ENCODE results near the gene TMX2. TPM values are rescaled to one million over a fixed set of nuclear protein-coding genes. Genes with fewer than 3 reads are reported as not detected.
"Not testable (repeated sequence)": the region's sequence is repeated elsewhere in the genome, so short reads cannot be mapped to it uniquely, and the experiment has no call there.

Gene TMX2
- total and polyA plus RNA-seq, 4 experiments from 2014 or later: 63.6 to 88.5 (median 72.5) TPM

GRCh38 chr11:57674251-57674650 is 38.1 kb upstream of the TMX2 start:
- DNase-seq: no peak
- no peak overlapping the region for H3K27ac ChIP-seq (ENCODE audit: low read depth, low read length)
- H3K27me3 ChIP-seq (ENCODE audit: insufficient read depth, low read length): no peaks in the 10 kb centered on the region
- Mint-ChIP-seq H3K9me3 (no peaks in the 10 kb centered on the region), H3K36me3 (peaks cover 39 to 60% of the 10 kb centered on the region in 2 donors), H3K4me3 (peak overlapping the region in 3 of 8 donors; percentile 10 to 78 (median 24)), H3K4me1 (peaks cover 48 to 88% (median 70%) of the 10 kb centered on the region in 4 donors), H3K27me3 (no peaks in the 10 kb centered on the region), H3K27ac (peak overlapping the region; percentile 5 to 86 (median 28))
- ChIA-PET CTCF (ENCODE audit: partially characterized antibody) (interaction anchor here (0.6 to 2.3 kb wide), 3 partner anchors 23 to 1045 kb away, joined by 3 to 6 read pairs (median 6); no protein-coding TSS in a partner anchor), POLR2A (ENCODE audit: partially characterized antibody) (interaction anchor here (1.0 kb wide), 1 partner anchor 349 kb away, joined by 3 read pairs; the partner anchor contains the start of gene TNKS1BP1)
- H3K4me3 ChIP-seq (ENCODE audit: low read length in 2 of 2): no peak overlapping the region
- no peaks in the 10 kb centered on the region for H3K9me3 ChIP-seq (ENCODE audit: control insufficient read depth in 1 of 2, low read length in 2 of 2)
- peaks cover 40% of the 10 kb centered on the region for H3K36me3 ChIP-seq (ENCODE audit: insufficient read depth, low read length)
- H3K4me1 ChIP-seq (ENCODE audit: insufficient read depth, low read length): peaks cover 76% of the 10 kb centered on the region
- intact Hi-C loops (cut with micrococcal nuclease): no loop called here

- H3K4me3 ChIP-seq (ENCODE audit: low read length in 2 of 2): no peak overlapping the region
- peak overlapping the region in 6 of 7 donors; percentile 9 to 83 (median 52) for H3K27ac Mint-ChIP-seq
- no peak for DNase-seq
- intact Hi-C loops (cut with micrococcal nuclease): no loop called here
- no peaks in the 10 kb centered on the region for H3K9me3 Mint-ChIP-seq
- H3K36me3 ChIP-seq (ENCODE audit: insufficient read depth, low read length): peaks cover 45% of the 10 kb centered on the region
- H3K36me3 Mint-ChIP-seq: peaks cover 39 to 62% of the 10 kb centered on the region in 2 donors
- H3K4me1 ChIP-seq (ENCODE audit: insufficient read depth, low read length): peaks cover 76% of the 10 kb centered on the region
- ChIA-PET POLR2A (ENCODE audit: partially characterized antibody) (interaction anchor here (1.0 to 1.4 kb wide), 3 partner anchors 8 to 350 kb away, joined by 3 to 5 read pairs (median 3); partner anchors contain the start of genes SELENOH and TNKS1BP1), CTCF (ENCODE audit: partially characterized antibody) (interaction anchor here (0.6 to 2.3 kb wide), 7 partner anchors 14 to 327 kb away, joined by 3 to 9 read pairs (median 6); partner anchors contain the start of gene UBE2L6)
- no peak overlapping the region for H3K27ac ChIP-seq (ENCODE audit: low read depth, low read length)
- peaks cover 43 to 88% (median 70%) of the 10 kb centered on the region in 4 donors for H3K4me1 Mint-ChIP-seq
- H3K9me3 ChIP-seq (ENCODE audit: control insufficient read depth in 1 of 2, low read length in 2 of 2): no peaks in the 10 kb centered on the region
- peak overlapping the region in 4 of 8 donors; percentile 5 to 65 (median 16) for H3K4me3 Mint-ChIP-seq
- no peaks in the 10 kb centered on the region for H3K27me3 Mint-ChIP-seq
- no peaks in the 10 kb centered on the region for H3K27me3 ChIP-seq (ENCODE audit: insufficient read depth, low read length)
Observed at GRCh38 chr11:57675176-57675941, 37.0 kb upstream of the TMX2 start.

GRCh38 chr11:57679396-57679795 is 33.0 kb upstream of the TMX2 start:
- Mint-ChIP-seq H3K27ac (peak overlapping the region in 1 of 7 donors; percentile 46), H3K4me3 (no peak overlapping the region), H3K9me3 (no peaks in the 10 kb centered on the region), H3K36me3 (peaks cover 43 to 71% of the 10 kb centered on the region in 2 donors), H3K27me3 (no peaks in the 10 kb centered on the region), H3K4me1 (peaks cover 46 to 80% (median 63%) of the 10 kb centered on the region in 4 donors)
- Histone ChIP-seq H3K27ac (ENCODE audit: low read depth, low read length) (no peak overlapping the region), H3K36me3 (ENCODE audit: insufficient read depth, low read length) (peaks cover 52% of the 10 kb centered on the region), H3K4me1 (ENCODE audit: insufficient read depth, low read length) (peaks cover 60% of the 10 kb centered on the region), H3K4me3 (ENCODE audit: low read length in 2 of 2) (no peak overlapping the region), H3K9me3 (ENCODE audit: control insufficient read depth in 1 of 2, low read length in 2 of 2) (no peaks in the 10 kb centered on the region), H3K27me3 (ENCODE audit: insufficient read depth, low read length) (no peaks in the 10 kb centered on the region)
- DNase-seq: no peak
- intact Hi-C loops (cut with micrococcal nuclease): no loop called here
- POLR2A ChIA-PET (ENCODE audit: partially characterized antibody): interaction anchor here (0.9 kb wide), 1 partner anchor 63 kb away, joined by 3 read pairs; no protein-coding TSS in a partner anchor
- CTCF ChIA-PET (ENCODE audit: partially characterized antibody): no interaction called here

- H3K36me3 ChIP-seq (ENCODE audit: insufficient read depth, low read length): peaks cover 41% of the 10 kb centered on the region
- no peaks in the 10 kb centered on the region for H3K27me3 ChIP-seq (ENCODE audit: insufficient read depth, low read length)
- peaks cover 49% of the 10 kb centered on the region for H3K4me1 ChIP-seq (ENCODE audit: insufficient read depth, low read length)
- intact Hi-C loops (cut with micrococcal nuclease): no loop called here
- no peak overlapping the region for H3K27ac ChIP-seq (ENCODE audit: low read depth, low read length)
- POLR2A ChIA-PET (ENCODE audit: partially characterized antibody): no interaction called here
- H3K4me3 Mint-ChIP-seq: peak overlapping the region in 4 of 8 donors; percentile 17 to 56 (median 28)
- CTCF ChIA-PET (ENCODE audit: partially characterized antibody): interaction anchor here (1.1 to 1.4 kb wide), 2 partner anchors 36 to 187 kb away, joined by 3 read pairs; no protein-coding TSS in a partner anchor
- H3K9me3 ChIP-seq (ENCODE audit: control insufficient read depth in 1 of 2, low read length in 2 of 2): no peaks in the 10 kb centered on the region
- H3K9me3 Mint-ChIP-seq: no peaks in the 10 kb centered on the region
- peak overlapping the region in 6 of 7 donors; percentile 40 to 78 (median 52) for H3K27ac Mint-ChIP-seq
- no peaks in the 10 kb centered on the region for H3K27me3 Mint-ChIP-seq
- no peak for DNase-seq
- peaks cover 42 to 69% (median 54%) of the 10 kb centered on the region in 4 donors for H3K4me1 Mint-ChIP-seq
- no peak overlapping the region for H3K4me3 ChIP-seq (ENCODE audit: low read length in 2 of 2)
- H3K36me3 Mint-ChIP-seq: peaks cover 42 to 66% of the 10 kb centered on the region in 2 donors
Observed at GRCh38 chr11:57680552-57680874, 31.9 kb upstream of the TMX2 start.

- intact Hi-C loops (cut with micrococcal nuclease): no loop called here
- H3K36me3 ChIP-seq (ENCODE audit: insufficient read depth, low read length): peaks cover 44% of the 10 kb centered on the region
- no peaks in the 10 kb centered on the region for H3K9me3 ChIP-seq (ENCODE audit: control insufficient read depth in 1 of 2, low read length in 2 of 2)
- CTCF ChIA-PET (ENCODE audit: partially characterized antibody): interaction anchor here (1.1 to 1.4 kb wide), 2 partner anchors 37 to 188 kb away, joined by 3 read pairs; no protein-coding TSS in a partner anchor
- H3K27me3 Mint-ChIP-seq: no peaks in the 10 kb centered on the region
- POLR2A ChIA-PET (ENCODE audit: partially characterized antibody): no interaction called here
- peaks cover 42% of the 10 kb centered on the region for H3K4me1 ChIP-seq (ENCODE audit: insufficient read depth, low read length)
- peaks cover 36 to 62% (median 48%) of the 10 kb centered on the region in 4 donors for H3K4me1 Mint-ChIP-seq
- peaks cover 36 to 63% of the 10 kb centered on the region in 2 donors for H3K36me3 Mint-ChIP-seq
- H3K4me3 Mint-ChIP-seq: peak overlapping the region in 1 of 8 donors; percentile 56
- DNase-seq: no peak
- no peaks in the 10 kb centered on the region for H3K9me3 Mint-ChIP-seq
- no peak overlapping the region for H3K27ac ChIP-seq (ENCODE audit: low read depth, low read length)
- peak overlapping the region in 6 of 7 donors; percentile 29 to 78 (median 56) for H3K27ac Mint-ChIP-seq
- H3K4me3 ChIP-seq (ENCODE audit: low read length in 2 of 2): no peak overlapping the region
- H3K27me3 ChIP-seq (ENCODE audit: insufficient read depth, low read length): no peaks in the 10 kb centered on the region
Observed at GRCh38 chr11:57681168-57681567, 31.2 kb upstream of the TMX2 start.

GRCh38 chr11:57690474-57690873 is 21.9 kb upstream of the TMX2 start:
- H3K36me3 Mint-ChIP-seq: peaks cover 45 to 63% of the 10 kb centered on the region in 2 donors
- intact Hi-C loops (cut with micrococcal nuclease); H3K27ac Mint-ChIP-seq; CTCF ChIA-PET (ENCODE audit: partially characterized antibody); H3K4me3 ChIP-seq (ENCODE audit: low read length in 2 of 2); DNase-seq; H3K27ac ChIP-seq (ENCODE audit: low read depth, low read length); H3K27me3 ChIP-seq (ENCODE audit: insufficient read depth, low read length); H3K27me3 Mint-ChIP-seq; POLR2A ChIA-PET (ENCODE audit: partially characterized antibody); H3K4me3 Mint-ChIP-seq; H3K9me3 Mint-ChIP-seq; H3K9me3 ChIP-seq (ENCODE audit: control insufficient read depth in 1 of 2, low read length in 2 of 2); H3K4me1 Mint-ChIP-seq; H3K4me1 ChIP-seq (ENCODE audit: insufficient read depth, low read length): not testable (repeated sequence)
- peaks cover 62% of the 10 kb centered on the region for H3K36me3 ChIP-seq (ENCODE audit: insufficient read depth, low read length)

GRCh38 chr11:57698843-57699365 is 13.5 kb upstream of the TMX2 start:
- ChIA-PET CTCF (ENCODE audit: partially characterized antibody) (interaction anchor here (1.2 kb wide), 2 partner anchors 16 to 24 kb away, joined by 3 to 4 read pairs; no protein-coding TSS in a partner anchor), POLR2A (ENCODE audit: partially characterized antibody) (no interaction called here)
- H3K4me3 Mint-ChIP-seq: no peak overlapping the region
- intact Hi-C loops (cut with micrococcal nuclease): no loop called here
- H3K4me3 ChIP-seq (ENCODE audit: low read length in 2 of 2): no peak overlapping the region
- peaks cover 38 to 70% of the 10 kb centered on the region in 2 donors for H3K36me3 Mint-ChIP-seq
- no peaks in the 10 kb centered on the region for H3K4me1 Mint-ChIP-seq
- no peaks in the 10 kb centered on the region for H3K9me3 ChIP-seq (ENCODE audit: control insufficient read depth in 1 of 2, low read length in 2 of 2)
- H3K27me3 ChIP-seq (ENCODE audit: insufficient read depth, low read length): no peaks in the 10 kb centered on the region
- H3K4me1 ChIP-seq (ENCODE audit: insufficient read depth, low read length): no peaks in the 10 kb centered on the region
- no peaks in the 10 kb centered on the region for H3K9me3 Mint-ChIP-seq
- no peak for DNase-seq
- H3K27ac Mint-ChIP-seq: no peak overlapping the region
- H3K36me3 ChIP-seq (ENCODE audit: insufficient read depth, low read length): peaks cover 61% of the 10 kb centered on the region
- no peak overlapping the region for H3K27ac ChIP-seq (ENCODE audit: low read depth, low read length)
- H3K27me3 Mint-ChIP-seq: no peaks in the 10 kb centered on the region

Data from CD4-positive, alpha-beta memory T cell (primary cell).